HuH-7.5 (cell line): Measurements from ENCODE around the gene C19orf25.
A peak's percentile ranks its signal among the peaks of the same experiment; 100 is the strongest.

Source experiments
- DNase-seq: peaks from one replicate; pipeline ENCODE4 v3.0.0; 2011; ENCODE audit warnings: low spot score

C19orf25 gene

DNA sequence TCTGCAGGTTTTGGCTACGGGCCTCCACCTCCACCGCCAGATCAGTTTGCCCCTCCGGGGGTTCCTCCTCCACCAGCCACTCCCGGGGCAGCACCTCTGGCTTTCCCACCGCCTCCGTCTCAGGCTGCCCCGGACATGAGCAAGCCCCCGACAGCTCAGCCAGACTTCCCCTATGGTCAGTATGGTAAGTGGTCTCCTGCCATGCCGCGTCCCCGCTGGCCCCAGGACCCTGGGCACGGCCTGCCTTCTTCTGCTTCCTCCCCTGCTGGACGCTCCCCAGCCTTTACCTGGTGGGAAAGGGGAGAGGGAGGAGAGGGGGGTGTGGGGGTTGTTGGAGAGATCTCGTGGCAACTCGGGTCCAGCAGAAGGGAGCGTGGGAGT is 46.5 kb downstream of the C19orf25 start:
- DNase-seq, result no peak

- DNase-seq, result no peak
These were observed 47.1 kb downstream of the C19orf25 start for GRCh38 chr19:1431759-1432506.

GRCh38 chr19:1430246-1430645 is 48.8 kb downstream of the C19orf25 start:
- no peak for DNase-seq

DNA sequence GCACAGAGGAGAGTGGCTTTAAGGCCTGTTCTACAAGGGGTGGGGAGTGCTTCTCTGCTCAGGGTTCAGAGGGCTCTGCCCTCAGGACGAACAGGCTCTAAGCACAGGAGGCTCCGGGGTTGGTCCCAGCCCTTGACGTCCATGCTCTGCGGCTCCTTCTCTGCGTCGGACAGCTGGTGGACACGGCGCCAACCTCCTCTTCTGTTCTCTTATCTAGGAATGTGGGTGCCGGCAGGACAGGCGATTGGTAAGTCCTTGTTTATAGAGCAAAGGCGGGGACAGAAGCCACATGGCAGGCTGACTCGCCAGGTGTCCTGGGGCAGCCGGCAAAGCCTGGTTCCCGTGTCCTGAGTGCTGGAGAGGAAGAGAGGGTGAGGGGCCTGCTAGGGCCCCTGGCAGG is 49.3 kb downstream of the C19orf25 start:
- DNase-seq, result no peak

DNA sequence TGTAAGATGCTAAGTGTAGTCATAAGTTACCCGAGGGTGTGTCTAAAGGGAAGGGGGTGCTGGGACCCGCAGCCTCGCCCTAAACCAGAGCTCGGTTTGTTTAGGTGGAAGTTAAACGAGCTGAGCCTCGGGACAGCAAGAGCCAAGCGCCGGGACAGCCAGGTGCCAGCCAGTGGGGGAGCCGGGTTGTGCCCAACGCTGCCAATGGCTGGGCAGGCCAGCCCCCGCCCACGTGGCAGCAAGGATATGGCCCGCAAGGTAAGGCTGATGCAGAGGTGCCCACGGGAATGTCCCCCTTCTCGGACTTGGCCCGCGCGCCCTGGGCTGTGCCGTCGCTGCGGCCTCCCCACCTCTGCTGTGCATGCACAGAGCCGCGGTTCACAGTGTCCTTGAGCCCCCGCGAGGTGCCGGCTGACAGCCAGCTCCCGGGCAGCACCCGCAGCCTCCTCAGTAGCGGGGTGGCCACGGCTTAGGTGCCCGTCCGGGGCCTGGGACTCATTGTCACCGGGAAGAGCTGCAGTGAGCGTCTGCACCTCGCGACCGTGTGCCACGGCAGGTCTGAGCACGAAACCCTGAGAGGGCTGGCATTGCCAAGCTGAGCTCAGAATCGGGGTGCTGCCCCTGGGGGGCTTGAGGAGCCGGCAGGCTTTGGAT is 50.1 kb downstream of the C19orf25 start:
- no peak for DNase-seq

DNA sequence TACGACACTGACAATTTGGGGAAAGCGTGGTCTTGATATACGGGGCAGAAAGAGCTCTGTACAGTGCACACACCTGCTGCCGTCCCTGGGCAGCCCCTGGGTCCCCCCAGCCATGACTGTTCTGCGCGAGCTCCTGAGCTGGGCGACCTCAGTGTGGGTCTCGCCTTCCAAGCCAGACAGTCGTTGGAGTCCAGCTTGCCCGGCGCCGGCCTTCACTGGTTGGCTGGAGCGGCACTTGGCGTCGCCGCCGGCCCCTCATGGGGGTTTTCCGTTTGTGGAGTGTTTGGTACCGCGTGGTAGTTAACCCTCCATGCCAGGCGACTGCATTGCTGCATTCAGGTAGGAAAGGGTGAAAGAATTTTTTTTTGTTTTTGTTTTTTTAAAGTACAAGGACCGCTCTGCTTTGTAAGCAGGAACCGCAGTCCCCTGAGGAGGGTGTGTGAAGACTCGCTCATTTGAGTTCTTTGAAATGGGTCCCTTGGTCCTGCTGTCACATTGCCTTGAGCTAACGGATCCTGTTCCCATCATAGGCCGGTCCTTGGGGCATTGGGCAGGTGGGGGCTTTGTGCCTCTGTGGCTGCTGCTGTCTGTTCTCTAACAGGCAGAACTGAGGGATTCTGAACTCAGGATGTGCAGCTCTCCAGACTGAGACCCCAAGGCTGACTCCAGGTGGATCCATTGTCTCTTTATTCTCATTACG is 51.6 kb downstream of the C19orf25 start:
- no peak for DNase-seq

DNA sequence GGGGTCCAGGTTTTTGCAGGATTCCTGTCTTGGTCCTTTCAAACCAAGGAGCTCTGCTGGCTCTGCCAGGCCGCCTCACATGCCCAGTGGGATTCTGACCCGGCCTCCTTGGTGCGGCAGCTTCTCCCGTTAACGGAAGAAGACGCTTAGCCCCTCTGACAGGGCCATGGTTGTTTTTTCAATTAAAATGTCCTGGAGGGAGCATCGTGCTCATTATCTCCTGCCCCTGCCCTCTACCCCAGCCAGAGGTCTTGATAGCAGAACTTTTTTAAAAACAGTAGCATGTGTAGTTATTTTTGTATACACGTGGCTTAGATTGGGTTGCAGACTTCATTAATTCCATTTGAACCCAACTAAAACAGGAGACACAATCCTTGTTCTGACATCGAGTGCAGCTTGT is 52.3 kb downstream of the C19orf25 start:
- DNase-seq, result no peak

GRCh38 chr19:1425902-1426301 is 53.1 kb downstream of the C19orf25 start:
- no peak for DNase-seq

- no peak for DNase-seq
These were observed 53.7 kb downstream of the C19orf25 start for GRCh38 chr19:1425102-1425837.

DNA sequence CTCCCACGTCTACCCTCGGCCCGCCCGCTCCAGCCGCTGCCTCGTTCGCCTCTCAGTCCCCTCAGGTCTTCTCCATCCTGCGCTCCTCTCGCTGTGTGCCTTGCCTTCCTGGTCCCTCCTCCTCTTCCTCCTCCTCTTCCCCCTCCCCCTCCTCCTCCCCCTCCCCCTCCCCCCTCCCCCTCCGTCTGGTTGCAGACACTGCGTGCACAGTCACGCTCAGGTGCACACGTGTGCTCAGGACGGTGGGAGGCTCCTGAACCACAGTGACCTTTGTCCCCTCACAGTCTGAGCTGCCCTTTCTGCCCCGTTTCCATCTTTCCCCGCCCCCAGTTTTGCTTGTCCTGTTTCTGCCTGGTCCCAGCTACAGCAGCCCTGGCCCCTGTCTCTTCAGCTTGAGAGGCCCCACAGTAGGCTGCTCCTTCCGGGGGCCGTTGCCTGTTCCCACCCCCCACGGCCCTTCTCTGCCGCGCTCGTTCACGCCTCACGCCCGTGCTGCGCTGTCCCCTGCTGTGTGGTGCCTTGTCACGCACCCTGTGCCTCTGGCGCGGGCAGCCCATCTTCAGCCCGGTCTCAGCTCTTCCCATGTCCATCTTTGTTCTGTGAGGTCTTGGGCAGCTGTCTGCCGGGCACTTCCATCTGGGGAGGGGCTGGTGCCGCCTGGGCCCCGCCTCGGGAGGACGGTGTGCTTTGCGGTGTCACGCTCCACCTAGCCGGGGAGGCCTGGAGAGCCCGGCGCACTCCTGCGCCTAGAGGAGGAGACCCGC is 54.6 kb downstream of the C19orf25 start:
- peak; percentile 91 for DNase-seq

DNA sequence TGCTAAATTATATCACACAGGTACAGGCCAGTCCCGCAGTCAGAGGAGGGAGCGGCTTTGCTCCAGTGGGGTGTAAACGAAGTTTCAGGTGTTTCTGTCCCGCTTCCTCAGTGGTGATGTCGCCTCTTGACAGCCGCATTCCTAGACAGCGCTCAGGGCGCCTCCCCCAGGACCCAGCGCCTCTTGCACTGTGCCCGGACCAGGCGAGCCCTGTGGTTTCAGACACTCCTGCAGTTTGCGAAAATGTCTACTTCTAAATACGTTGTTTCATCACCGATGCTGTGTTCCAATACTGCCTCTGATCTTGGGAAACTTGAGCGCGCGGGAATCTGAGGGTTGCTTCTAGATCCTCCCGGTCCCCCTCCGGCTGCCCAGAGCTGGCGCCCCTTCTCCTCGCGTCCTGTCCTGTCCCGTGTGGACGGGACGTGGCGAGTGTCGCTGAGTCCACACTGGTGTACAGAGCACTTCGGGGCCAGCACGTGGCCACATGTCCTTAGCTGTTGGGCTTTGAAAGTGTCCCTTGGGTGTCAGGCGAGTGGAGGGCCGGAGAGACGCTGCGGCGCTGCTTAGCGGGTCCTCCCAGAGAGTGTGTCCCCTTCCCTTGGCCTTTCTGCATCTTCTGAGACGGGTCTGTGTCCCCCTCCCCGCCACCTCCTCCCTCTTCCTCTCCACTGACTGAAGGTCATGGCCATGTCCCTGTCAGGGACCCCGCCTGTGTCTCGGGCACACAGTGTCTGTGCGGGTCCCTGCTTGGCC is 55.4 kb downstream of the C19orf25 start:
- DNase-seq, result no peak
